HG03575 (cell line): ENCODE data around the gene TECPR1.
"Not testable (repeated sequence)": the region's sequence is repeated elsewhere in the genome, so short reads cannot be mapped to it uniquely, and the experiment has no call there.

Experiments
- ATAC-seq: cut with Tn5 transposase; IDR thresholded peaks from one replicate; pipeline ENCODE4 v1.9.1; 2021; ENCODE audit not compliant: unreplicated experiment, insufficient number of reproducible peaks, low FRiP score; ENCODE audit errors: extremely low read depth

TECPR1 gene

GRCh38 chr7:98231493-98232262, 20.4 kb downstream of the TECPR1 start:
- no peak for ATAC-seq

- no peak for ATAC-seq
Observed at GRCh38 chr7:98230746-98231471, 21.1 kb downstream of the TECPR1 start.

- no peak for ATAC-seq
Observed at GRCh38 chr7:98229991-98230745, 21.9 kb downstream of the TECPR1 start.

- ATAC-seq = no peak
Observed at GRCh38 chr7:98229441-98229840, 22.6 kb downstream of the TECPR1 start.

- ATAC-seq = no peak
Observed at GRCh38 chr7:98228801-98229200, 23.2 kb downstream of the TECPR1 start.

GRCh38 chr7:98227939-98228338, 24.1 kb downstream of the TECPR1 start:
- ATAC-seq = no peak

- no peak for ATAC-seq
Observed at GRCh38 chr7:98225913-98226614, 26.0 kb downstream of the TECPR1 start.

GRCh38 chr7:98224701-98225181, 27.3 kb downstream of the TECPR1 start:
- no peak for ATAC-seq

GRCh38 chr7:98223898-98224700, 27.9 kb downstream of the TECPR1 start:
- ATAC-seq = no peak

- no peak for ATAC-seq
Observed at GRCh38 chr7:98223351-98223897, 28.6 kb downstream of the TECPR1 start.

GRCh38 chr7:98222533-98223195, 29.4 kb downstream of the TECPR1 start:
- ATAC-seq = no peak

GRCh38 chr7:98221611-98222532, 30.2 kb downstream of the TECPR1 start:
- no peak for ATAC-seq

- not testable (repeated sequence) for ATAC-seq
Observed at GRCh38 chr7:98219382-98219781, 32.6 kb downstream of the TECPR1 start.

GRCh38 chr7:98217623-98218582, 34.1 kb downstream of the TECPR1 start:
- no peak for ATAC-seq

GRCh38 chr7:98216941-98217622, 35.0 kb downstream of the TECPR1 start:
- ATAC-seq = no peak
